Measurements from ENCODE around the gene GRHL3. TPM values are rescaled to one million over a fixed set of nuclear protein-coding genes. Genes with fewer than 3 reads are reported as not detected.
A peak's percentile ranks its signal among the peaks of the same experiment; 100 is the strongest.

Gene GRHL3
- total RNA-seq, 1 donor from 2014 or later = 17.1 TPM

DNA sequence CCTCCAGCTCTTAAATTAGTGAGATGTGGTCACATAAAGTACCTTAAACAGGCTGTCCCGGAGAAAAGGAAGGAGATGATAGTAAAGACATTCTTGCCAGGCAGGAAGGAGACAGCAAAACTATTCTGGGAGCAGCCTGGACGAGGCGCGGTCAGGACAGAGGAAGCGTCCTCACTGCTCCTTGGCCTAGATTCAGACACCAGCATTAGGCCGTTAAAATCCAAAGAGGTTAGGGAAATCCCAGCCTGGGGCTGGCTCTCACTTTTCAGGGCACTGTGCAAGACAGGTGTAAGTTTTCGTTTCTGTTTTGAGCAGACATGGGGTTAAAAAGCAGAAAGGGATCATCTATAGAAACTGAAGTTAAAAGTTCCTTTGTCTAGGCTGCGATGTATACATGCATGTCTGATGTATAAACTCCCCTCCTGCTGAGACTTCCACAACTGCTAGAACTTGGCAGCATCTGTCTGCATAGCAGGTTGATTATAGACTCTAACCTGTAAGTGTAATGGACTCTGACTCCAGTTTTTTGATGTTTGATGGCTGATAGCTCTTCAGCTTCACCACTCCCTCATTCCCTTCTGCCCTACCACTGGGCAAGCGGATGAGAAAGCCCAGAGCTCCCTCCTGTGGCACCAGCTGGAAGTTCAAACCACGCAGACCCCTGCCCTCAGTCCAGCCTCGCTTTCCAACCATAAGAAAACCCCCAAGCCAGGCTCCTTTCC, 72.9 kb downstream of the GRHL3 start:
- TF ChIP-seq, protein P1, sequence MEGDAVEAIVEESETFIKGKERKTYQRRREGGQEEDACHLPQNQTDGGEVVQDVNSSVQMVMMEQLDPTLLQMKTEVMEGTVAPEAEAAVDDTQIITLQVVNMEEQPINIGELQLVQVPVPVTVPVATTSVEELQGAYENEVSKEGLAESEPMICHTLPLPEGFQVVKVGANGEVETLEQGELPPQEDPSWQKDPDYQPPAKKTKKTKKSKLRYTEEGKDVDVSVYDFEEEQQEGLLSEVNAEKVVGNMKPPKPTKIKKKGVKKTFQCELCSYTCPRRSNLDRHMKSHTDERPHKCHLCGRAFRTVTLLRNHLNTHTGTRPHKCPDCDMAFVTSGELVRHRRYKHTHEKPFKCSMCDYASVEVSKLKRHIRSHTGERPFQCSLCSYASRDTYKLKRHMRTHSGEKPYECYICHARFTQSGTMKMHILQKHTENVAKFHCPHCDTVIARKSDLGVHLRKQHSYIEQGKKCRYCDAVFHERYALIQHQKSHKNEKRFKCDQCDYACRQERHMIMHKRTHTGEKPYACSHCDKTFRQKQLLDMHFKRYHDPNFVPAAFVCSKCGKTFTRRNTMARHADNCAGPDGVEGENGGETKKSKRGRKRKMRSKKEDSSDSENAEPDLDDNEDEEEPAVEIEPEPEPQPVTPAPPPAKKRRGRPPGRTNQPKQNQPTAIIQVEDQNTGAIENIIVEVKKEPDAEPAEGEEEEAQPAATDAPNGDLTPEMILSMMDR (IDR thresholded peaks at IDR 0.05; ENCODE audit: unreplicated experiment) = peak; percentile 72
- DNase-seq (ENCODE audit: low spot score in 2 of 2, unreplicated experiment in 2 of 2) = peak in 1 of 2 experiments; percentile 76

DNA sequence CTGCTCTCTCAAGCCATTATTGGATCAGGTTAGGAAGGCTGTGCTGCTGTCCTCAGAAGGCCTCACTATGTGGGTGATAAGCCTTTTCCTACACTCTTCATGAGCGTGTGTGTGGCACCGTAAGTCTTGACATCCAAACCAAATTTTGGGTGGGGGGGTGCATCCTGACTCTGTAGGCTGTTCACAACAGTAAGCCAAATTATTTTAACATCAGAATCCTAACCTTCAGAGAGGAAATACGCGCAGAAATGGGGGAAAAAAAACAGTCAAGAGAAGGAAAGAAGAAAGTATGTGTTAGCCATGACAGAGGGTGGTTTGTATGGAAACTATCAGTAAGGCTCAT, 73.4 kb downstream of the GRHL3 start:
- H3K9me3 Mint-ChIP-seq = peaks cover 3% of the 10 kb centered on the region

More for the DNA sequence above, 72.9 kb downstream of the GRHL3 start:
- Mint-ChIP-seq H3K4me1 (peaks cover 28% of the 10 kb centered on the region), H3K27ac (peak overlapping the region; percentile 91), H3K36me3 (peaks cover 3% of the 10 kb centered on the region), H3K9me3 (peaks cover under 1% of the 10 kb centered on the region), H3K4me3 (no peak overlapping the region), H3K27me3 (ENCODE audit: low read depth) (no peaks in the 10 kb centered on the region)

DNA sequence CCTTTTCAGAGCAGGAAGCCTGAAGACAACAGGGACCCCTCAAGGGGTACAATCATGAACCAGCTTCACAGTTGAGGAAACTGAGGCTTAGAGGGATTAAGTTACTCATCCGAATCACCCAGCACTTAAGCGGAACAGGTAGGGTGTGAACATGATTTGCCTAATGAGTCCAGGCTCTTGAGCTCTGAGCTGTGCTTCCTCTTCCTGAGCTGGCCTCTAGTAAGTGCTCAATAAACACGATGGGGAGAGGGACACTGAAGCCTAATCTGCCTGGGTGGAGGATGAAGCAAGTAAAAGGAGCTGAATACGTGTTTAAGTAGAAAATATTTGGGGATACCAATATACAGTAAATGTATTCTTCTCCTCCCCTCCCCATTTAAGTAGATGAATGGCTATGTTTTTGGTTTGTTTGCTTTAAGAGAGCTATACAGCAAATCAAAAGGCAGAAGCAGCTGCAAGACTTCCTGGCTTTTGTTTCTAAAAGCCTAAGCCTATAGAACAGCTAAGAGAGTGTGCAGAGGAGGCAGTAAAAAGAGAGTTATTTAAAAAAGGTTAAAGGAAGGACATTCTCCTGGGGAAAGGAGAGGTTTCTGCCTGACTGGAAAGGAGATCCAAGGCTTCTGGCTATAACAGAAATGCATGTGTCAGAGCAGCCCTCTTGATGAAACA, 74.0 kb downstream of the GRHL3 start:
- Mint-ChIP-seq H3K4me3 (no peak overlapping the region), H3K27ac (peak overlapping the region; percentile 27)
- TF ChIP-seq, protein P1 (IDR thresholded peaks at IDR 0.05; ENCODE audit: unreplicated experiment) = no peak

More for the DNA sequence above, 73.4 kb downstream of the GRHL3 start:
- Mint-ChIP-seq H3K36me3 (peaks cover 6% of the 10 kb centered on the region), H3K27me3 (ENCODE audit: low read depth) (no peaks in the 10 kb centered on the region), H3K4me3 (no peak overlapping the region), H3K4me1 (peaks cover 28% of the 10 kb centered on the region), H3K27ac (no peak overlapping the region)
- DNase-seq (ENCODE audit: low spot score in 2 of 2, unreplicated experiment in 2 of 2) = no peak
- TF ChIP-seq, protein P1 (IDR thresholded peaks at IDR 0.05; ENCODE audit: unreplicated experiment) = no peak

DNA sequence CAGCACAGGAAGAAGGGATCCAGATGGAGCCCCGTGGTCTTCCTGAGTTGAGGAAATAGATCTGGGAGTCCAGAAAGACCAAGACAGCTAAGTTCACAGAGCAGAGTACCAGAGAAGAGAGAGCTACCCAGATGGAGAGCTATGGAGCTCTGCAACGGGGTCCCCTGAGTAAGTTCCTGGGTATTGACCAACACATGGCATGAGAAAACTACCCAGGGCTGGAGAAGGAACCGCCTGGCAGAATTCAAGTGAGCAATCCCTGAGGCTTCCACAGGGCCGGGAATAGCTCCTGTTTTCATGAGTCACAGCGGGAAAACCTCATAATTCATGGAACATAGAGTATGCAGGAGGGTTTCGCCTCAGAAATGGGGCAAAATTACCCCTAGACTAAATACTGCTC, 74.7 kb downstream of the GRHL3 start:
- Mint-ChIP-seq H3K4me1 (peaks cover 28% of the 10 kb centered on the region), H3K4me3 (no peak overlapping the region), H3K27ac (peak overlapping the region; percentile 27), H3K9me3 (peaks cover 3% of the 10 kb centered on the region), H3K36me3 (peaks cover 6% of the 10 kb centered on the region), H3K27me3 (ENCODE audit: low read depth) (no peaks in the 10 kb centered on the region)
- TF ChIP-seq, protein P1 (IDR thresholded peaks at IDR 0.05; ENCODE audit: unreplicated experiment) = no peak
- DNase-seq (ENCODE audit: low spot score in 2 of 2, unreplicated experiment in 2 of 2) = no peak

More for the DNA sequence above, 74.0 kb downstream of the GRHL3 start:
- DNase-seq (ENCODE audit: low spot score in 2 of 2, unreplicated experiment in 2 of 2) = no peak
- Mint-ChIP-seq H3K9me3 (peaks cover 3% of the 10 kb centered on the region), H3K27me3 (ENCODE audit: low read depth) (no peaks in the 10 kb centered on the region), H3K4me1 (peaks cover 28% of the 10 kb centered on the region), H3K36me3 (peaks cover 6% of the 10 kb centered on the region)

DNA sequence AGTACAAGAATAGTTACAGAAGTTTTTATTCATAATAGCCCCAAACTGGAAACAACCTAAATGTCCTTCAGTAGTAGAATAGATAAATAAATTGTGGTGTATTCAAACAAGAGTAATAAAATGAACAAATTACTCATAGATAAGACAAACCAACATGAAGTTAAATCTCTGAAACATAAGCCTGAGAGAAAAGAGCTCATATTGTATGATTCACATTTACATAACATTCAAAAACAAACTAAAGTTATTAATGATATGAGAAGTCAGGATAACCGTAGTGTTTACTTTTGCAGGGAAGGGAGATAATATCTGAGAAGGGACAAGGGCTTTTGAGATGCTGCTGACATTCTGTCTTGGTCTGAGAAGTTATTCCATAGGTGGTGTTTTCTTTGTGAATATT, 80.9 kb downstream of the GRHL3 start:
- H3K4me1 Mint-ChIP-seq = no peaks in the 10 kb centered on the region
- TF ChIP-seq, protein P1 (IDR thresholded peaks at IDR 0.05; ENCODE audit: unreplicated experiment) = no peak
- no peak overlapping the region for H3K4me3 Mint-ChIP-seq
- no peaks in the 10 kb centered on the region for H3K27me3 Mint-ChIP-seq (ENCODE audit: low read depth)
- peaks cover 21% of the 10 kb centered on the region for H3K36me3 Mint-ChIP-seq
- DNase-seq (ENCODE audit: low spot score in 2 of 2, unreplicated experiment in 2 of 2) = no peak
- H3K27ac Mint-ChIP-seq = no peak overlapping the region
- H3K9me3 Mint-ChIP-seq = peaks cover 3% of the 10 kb centered on the region
